C4-2B (cell line): ENCODE results near the gene PRKAG3.

Experiments
- ZFX ChIP-seq: fragments of 450-650 bp; IDR thresholded peaks from 2 replicates; pipeline ENCODE4 v1.6.1; 2017
- TF ChIP-seq, protein P1 (sequence below): fragments of 450-650 bp; conservative IDR thresholded peaks from 2 replicates; pipeline ENCODE4 v1.5.1; 2017; ENCODE audit warnings: mild to moderate bottlenecking

DNA sequence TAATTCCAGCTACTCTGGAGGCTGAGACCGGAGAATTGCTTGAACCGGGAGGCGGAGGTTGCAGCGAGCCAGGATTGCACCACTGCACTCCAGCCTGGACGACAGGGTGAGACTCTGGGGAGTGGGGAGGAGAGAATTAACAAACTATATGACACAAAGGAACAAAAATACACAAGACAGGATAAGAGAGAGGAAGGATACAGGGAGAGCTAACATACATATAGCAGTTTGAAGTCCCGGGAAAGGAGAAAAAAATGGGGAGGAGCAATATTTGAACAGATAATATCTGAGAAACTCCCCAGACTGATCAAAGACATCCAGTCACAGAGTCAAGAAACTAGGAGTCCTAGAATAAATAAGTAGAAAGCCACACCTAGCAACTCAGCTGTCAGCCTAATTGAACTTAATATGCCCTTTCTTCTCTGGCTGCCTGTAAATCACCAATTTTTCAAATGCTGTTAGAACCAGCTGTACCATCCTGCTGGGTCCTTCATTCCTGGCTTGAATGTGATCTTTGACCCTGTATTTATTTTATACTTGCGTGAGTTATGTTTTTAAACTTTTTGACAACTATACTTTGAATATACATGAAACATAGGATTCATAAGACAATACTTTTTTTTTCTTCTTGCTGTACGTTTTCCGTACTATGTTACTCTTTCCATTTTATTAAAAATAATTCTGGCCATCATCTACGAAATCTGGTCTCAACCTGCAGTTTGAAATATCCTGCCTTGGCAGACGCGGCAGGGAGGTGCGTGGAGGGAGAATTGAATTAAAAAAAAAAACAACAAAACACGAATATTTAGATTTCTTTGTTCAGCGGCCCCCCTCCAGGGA lies 50.5 kb downstream of the PRKAG3 start:
- TF ChIP-seq, protein P1, sequence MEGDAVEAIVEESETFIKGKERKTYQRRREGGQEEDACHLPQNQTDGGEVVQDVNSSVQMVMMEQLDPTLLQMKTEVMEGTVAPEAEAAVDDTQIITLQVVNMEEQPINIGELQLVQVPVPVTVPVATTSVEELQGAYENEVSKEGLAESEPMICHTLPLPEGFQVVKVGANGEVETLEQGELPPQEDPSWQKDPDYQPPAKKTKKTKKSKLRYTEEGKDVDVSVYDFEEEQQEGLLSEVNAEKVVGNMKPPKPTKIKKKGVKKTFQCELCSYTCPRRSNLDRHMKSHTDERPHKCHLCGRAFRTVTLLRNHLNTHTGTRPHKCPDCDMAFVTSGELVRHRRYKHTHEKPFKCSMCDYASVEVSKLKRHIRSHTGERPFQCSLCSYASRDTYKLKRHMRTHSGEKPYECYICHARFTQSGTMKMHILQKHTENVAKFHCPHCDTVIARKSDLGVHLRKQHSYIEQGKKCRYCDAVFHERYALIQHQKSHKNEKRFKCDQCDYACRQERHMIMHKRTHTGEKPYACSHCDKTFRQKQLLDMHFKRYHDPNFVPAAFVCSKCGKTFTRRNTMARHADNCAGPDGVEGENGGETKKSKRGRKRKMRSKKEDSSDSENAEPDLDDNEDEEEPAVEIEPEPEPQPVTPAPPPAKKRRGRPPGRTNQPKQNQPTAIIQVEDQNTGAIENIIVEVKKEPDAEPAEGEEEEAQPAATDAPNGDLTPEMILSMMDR = no peak
- no peak for TF ChIP-seq ZFX
